Activated T-helper 1 cell treated with anti-CD3 and anti-CD28 coated beads, Interleukin-2, amount 50 U/mL, for 16 hours (primary cell): Measurements from ENCODE around the gene CRTC3.
"Not testable (repeated sequence)": the region's sequence is repeated elsewhere in the genome, so short reads cannot be mapped to it uniquely, and the experiment has no call there.

ENCODE experiments used
- DNase-seq, 2 donors: peaks; one replicate each; pipeline ENCODE4 v3.0.0-alpha.2; 2020; ENCODE audit warnings: low read depth in 1 of 2, low spot score in 1 of 2

CRTC3 gene

DNA sequence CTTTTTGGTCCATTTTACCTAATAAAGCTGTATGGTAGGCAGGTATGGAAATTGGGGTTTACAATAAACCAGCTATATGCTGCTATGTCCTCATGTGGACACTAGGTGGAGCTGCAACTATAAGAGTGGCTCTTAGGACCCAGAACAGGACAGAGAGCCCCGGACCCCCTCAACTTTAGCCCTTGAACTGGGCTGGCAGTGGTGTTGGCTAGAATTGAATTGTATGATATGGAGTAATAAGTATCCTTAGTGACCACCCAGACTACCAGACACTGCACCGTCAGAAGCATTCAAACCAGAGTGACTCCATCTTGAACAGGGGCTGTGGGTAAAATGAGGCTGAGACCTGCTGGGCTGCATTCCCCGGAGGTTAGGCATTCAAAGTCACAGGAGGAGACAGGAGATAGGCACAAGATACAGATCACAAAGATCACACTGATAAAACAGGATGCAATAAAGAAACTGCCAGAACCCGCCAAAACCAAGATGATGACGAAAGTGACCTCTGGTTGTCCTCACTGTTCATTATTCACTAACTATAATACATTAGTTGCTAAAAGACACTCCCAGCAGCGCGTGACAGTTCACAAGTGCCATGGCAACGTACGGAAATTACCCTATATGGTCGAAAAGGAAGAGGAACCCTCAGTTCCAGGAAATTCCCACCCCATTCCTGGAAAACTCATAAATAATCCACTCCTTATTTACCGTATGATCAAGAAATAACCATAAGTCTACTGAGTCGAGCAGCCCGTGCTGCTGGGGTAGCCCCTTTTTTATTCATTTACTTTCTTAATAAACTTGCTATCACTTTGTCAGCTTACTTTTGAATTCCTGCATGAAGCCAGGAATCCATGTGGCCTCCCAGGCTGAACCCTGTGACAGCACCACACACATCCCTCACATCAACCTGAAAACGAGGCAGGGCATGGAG lies 118.7 kb downstream of the CRTC3 start:
- peak in 1 of 2 donors; percentile 18 for DNase-seq

DNA sequence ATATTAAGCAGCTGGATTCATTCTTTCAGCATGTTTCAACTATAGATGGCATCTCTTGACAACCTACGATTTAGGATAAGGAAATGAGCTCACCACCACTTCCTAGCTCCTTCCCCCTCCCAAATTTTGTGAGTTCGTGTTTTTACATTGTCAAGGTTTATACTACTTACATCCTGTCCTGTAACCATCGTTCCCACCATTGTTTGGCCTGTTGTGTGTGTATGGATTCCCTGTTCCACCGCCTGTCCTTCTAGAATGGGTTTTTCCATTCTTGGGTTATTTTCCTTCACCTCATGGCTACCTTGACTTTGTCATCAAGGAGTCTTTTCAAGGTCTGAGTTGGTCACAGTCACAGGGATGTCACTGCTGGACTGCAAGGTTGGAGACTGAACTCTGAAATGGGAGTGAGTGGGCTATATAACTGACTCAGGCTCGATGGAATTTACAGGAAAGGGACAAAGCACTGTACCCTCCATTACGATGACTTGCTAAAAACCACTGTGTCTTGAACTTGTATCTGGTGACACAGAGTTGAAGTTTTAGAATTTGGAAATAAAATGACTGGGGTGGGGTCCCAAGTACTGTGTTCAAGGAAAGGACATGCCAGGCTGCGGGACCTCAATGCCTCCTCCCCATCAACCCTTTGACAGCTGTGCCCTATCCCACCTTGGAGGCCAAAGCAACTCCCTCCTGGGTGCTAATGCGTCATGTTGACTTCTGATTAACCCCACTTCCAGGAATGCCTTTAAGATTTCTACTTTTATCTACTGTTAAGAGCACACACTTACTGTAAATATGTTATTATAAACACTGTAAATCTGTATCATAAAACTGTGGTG lies 120.6 kb downstream of the CRTC3 start:
- DNase-seq = no peak

DNA sequence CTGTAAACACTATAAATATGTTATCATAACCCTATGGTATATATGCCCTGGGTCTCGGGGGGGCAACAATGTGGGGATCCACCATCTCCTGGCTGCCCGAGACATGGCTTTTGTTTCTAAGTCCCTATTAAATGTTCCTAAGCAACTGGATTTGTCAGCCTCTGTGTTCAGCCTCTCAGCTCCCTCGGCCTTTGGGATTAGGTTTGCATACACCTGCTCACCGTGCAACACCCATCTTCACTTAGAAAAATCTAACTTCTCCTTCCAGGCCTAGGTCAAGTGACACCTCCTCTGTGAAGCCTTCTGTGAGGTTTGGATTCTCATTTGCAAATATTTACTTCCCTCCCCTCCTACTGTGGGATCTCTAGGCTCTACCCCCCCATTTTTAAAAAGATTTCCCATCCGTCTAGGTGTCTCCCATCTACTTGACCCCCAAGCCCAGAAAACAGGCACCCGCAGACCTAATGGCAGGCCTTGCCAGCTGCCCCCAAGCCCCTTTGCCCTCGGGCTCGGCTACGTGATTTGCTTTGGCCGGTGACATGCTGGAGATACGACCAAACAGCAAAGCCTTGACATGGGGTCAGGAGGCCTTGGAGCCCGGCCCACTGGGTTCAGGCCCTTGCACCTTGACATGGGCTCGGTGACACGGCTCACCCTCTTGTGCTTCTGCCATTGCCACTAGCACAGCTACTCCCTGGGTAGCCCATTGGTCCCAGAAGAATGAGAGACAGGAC lies 121.4 kb downstream of the CRTC3 start:
- DNase-seq = no peak

DNA sequence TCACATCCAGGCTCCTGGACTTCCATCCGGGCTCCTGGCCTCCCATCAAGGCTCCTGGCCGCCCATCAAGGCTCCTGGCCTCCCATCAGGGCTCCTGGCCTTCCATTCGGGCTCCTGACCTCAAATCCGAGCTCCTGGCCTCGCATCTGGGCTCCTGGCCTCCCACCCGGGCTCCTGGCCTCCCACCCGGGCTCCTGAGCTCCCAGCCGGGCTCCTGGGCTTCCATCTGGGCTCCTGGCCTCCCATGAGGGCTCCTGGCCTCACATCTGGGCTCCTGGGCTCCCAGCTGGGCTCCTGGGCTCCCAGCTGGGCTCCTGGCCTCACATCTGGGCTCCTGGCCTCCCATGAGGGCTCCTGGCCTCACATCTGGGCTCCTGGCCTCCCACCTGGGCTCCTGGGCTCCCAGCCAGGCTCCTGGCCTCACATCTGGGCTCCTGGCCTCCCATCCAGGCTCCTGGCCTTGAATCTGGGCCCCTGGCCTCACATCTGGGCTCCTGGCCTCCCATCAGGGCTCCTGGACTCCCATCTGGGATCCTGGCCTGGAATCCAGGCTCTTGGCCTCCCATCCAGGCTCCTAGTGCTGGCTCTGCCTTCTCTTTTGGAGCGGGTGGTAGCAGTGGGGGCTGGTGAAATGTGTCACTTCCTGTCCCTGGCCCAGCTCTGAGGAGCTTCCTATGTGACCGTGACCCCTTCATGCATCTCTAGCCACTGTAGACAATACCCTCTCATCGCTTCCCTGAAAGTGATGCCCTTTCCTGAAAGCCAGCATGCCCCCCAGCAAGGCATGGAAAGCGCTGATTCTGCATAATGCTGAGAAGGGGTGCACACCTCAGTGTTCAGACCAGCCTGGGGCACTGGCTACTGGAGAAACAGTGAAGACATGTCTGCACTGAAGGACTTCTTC lies 124.8 kb downstream of the CRTC3 start:
- DNase-seq = no peak

DNA sequence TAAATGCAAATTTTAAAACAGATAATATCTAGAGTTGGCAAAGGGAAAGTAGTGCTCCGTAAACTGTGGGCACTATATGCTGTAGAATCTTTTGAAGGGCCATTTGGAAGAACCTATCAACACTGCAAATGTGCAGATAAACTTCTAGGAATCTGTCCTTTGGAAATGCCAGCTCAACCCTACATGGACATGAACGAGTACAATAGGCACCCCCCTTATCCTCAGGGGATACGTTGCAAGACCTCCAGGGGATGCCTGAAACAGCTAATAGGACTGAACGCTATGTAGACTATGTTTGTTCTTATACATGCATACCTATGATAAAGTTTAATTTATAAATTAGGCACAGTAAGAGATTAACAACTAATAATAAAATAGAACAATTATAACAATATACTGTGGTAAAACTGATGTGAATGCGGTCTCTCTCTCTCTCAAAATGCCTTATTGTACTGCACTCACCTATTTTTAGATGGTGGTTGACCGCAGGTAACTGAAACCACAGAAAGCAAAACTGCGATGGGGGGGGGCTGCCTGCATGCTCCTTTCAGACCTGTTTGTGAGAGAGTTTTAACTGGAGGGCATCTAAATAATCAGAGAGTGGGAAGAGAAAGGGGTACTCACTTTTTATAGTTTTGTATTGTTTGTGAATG lies 127.9 kb downstream of the CRTC3 start:
- DNase-seq = peak in 1 of 2 donors; percentile 25

DNA sequence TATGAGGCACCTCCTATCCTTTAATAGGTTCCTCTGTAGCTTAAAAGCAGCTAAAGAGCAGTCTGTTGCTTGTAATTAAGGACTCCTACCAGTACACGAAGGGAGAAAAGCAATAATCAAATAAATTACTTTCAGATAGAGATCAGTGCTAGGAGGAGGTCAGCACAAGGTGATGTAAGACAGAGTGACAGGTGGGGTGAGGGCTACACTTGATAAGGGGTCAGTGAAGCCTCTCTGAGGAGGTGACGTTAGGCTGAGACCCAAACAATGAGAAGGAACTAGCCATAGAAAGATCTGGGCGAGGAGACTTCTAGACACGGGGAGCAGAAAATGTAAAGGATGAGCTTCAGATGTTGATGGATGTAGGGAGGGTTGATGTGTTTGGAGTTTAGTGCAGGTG lies 129.8 kb downstream of the CRTC3 start:
- DNase-seq = no peak

DNA sequence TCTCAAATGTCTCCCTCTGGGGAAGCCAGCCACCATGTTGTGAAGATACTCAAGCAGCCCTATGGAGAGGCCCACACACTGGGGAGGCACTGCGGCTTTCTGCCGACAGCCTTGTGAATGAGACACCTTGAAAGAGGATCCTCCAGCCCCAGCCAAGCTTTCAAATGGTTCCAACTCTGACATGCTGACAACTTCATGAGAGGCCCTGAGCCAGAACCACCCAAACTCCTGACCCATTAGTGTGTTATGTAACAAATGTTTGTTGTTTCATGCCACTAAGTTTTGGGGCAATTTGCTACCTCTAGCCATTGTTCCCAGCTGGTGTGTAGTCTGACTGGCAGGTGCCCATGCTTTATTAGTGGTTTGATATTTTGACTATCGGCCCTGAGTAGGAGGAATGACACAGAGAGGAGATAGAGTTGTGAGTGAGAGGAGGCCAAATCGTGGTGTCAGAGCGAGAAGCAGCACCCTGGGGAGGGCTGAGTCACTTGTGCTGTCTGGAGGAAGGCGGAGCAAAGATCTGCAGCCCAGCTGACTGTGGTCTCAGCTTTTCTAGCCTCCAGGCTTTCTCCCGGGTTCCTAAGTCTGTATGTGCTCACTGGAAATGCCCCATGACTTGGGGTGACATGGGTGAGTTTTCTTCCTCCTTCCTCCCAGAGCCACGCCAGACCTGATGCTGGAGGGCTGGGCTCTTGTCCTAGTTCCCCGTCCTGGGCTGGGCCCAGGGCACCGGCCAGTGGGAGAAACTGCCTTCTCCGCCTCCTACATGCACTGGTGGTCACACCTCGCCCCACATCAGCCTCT lies 130.7 kb downstream of the CRTC3 start:
- peak; percentile 20 to 50 for DNase-seq

DNA sequence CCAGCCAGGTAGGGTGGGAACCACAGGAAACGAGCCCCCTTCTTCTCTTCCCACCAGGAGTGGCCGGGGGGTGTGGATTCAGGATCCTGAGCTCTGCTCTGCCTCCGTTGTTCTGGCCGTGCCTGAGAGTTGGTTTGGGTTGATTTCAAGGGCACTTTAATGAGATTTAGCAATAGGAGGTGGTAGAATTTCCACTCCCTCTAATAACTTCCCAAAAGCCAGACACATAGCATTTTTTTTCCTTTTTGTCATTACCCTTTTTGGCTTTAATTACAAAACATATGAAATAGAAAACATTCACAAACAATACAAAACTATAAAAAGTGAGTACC lies 131.2 kb downstream of the CRTC3 start:
- not testable (repeated sequence) for DNase-seq

DNA sequence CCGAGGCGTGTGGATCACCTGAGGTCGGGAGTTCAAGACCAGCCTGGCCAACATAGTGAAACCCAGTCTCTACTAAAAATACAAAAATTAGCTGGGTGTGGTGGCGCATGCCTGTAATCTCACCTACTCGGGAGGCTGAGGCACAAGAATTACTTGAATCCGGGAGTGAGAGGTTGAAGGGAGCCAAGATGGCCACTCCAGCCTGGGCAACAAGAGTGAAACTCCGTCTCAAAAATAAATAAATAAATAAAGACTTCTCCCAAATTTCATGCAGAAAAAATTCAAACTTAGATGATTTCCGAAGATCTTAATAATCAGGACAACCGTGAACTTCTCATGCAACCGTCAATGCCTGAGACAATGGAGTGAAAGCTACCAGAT lies 134.3 kb downstream of the CRTC3 start:
- not testable (repeated sequence) for DNase-seq

DNA sequence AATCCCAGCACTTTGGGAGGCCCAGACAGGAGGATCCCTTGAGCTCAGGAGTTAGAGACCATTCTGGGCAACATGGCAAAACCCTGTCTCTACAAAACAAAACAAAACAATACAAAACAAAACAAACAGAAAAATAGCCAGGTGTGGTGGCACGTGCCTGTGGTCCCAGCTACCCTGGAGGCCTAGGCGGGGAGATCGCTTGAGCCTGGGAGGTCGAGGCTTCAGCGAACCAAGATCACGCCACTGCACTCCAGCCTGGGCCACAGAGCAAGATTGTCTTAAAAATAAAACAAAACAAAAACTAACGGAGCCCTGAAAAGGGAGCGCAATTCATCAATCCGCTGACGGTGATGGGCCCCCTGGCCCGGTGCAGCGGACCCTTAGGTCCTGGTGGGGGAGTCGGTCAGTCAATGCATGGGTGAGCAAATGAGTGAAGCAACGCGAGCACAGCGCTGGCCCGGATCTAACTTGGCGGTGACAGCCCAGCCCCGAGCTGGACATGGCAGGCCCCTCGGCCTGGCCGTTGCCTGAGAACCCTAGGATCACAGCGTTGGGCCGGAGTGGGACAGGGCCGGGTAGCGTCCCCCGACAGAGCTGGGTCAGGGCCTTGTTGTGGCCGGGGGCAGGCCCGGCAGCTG lies 135.0 kb downstream of the CRTC3 start:
- DNase-seq = no peak

DNA sequence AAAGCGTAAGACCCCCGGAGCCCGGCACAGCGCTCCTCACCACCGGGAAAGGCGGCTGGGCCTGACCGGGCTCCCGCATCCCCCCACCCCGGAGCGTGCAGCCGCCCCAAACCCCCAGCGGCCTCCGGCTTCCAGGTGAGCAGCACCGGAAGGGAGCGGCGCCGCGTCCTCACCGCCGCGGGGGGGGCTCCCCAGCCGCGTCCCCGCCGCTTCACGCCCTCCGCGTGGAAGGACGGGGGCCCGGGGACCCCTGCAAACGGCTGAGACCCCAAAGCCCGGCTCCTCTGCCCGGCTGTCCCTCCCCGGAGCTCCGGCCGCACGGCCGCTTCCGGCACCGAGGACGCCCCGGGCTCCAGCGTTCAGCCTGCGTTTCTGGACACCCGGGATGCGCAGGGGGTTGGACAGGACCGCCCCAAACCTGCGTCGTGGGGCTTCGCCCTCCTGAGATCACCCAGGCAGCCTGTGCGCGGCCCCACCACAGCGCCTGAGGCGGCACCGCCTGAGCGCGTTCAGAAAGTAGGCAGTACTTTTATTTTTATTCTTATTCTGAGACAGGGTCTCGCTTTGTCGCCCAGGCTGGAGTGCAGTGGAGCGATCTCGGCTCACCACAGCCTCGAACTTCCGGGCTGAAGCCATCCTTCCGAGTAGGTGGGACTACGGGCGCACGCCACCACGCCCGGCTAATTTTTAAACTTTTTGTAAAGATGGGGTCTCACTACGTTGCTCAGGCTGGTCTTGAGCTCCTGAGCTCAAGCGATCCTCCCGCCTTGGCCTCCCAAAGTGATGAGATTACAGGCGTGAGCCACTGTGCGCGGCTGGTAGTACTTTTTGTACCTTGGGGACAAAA lies 135.8 kb downstream of the CRTC3 start:
- no peak for DNase-seq

DNA sequence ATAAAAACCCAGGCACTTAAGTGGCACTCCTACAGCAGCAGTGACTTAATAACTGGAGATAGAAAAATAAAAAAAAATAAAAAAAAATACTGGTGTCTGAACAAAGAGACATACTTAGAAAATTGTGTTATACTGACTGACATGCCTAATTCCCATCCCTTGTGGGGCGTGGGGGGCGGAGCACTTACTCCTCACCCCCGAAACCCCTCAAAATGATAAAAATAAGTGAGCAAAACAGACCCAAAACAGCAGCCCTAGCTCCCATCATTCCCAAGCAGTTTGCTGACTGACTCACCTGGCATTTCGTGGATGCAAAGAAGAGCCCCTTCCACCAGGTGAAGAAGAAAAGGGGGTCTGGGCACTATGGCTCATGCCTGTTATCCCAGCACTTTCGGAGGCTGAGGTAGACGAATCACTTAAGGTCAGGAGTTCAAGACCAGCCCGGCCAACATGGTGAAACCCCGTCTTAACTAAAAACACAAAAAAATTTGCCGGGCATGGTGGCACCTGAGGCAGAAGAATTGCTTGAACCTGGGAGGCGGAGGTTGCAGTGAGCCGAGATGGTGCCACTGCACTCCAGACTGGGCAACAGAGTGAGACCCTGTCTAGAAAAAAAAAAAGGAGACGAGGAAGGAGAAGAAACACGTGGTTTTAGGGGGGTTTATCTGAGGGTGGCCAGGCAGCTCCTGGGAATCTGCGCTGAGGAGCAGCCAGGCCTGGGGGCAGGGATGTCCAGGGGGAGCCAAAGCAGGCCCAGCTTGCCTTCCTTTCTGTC lies 136.6 kb downstream of the CRTC3 start:
- no peak for DNase-seq

DNA sequence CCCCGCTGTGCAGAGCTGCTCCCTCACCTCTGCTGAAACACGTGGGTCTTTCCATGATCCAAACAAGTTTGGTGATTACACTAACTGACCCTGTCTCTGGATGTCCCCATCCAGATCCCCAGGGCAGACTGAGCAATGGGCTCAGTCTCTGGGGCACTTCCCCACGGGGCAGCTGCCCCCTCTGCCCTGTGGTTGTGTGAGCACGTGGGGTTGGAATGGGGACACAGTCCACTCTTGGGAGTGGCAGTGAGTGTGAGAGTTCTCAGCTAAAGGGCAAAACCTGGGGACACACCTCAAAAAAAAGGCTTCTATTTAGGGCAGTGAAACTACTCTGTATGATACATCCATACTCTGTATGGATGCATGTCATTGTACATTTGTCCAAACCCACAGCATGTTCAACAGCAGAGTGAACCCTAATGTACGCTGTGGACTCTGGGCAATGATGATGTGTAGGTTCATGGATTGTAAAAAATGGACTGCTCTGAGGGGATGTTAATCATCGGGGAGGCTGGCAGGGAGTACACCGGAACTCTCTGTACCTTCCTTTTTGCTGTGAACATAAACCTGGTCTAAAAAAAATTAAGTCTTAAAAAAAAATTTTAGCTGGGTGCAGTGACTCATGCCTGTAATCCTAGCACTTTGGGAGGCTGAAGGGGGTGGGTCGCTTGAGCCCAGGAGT lies 137.5 kb downstream of the CRTC3 start:
- no peak for DNase-seq

DNA sequence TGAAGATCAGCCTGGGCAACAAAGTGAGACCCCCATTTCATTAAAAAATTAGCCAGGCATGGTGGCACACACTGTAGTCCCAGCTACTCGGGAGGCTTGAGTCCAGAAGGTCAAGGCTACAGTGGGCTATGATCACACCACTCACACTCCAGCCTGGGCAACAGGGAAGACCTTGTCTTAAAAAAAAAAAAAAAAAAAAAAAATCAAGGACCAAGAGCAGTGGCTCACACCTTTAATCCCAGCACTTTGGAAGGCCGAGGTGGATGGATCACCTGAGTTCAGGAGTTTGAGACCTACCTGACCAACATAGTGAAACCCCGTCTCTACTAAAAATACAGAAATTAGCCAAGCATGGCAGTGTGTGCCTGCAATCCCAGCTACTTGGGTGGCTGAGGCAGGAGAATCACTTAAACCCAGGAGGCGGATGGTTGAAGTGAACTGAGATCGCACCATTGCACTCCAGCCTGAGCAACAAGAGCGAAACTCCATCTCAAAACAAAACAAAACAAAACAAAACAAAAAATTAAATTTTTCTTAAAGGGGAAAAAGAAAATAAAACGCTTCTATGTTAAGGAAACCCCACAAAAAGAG lies 138.1 kb downstream of the CRTC3 start:
- not testable (repeated sequence) for DNase-seq

DNA sequence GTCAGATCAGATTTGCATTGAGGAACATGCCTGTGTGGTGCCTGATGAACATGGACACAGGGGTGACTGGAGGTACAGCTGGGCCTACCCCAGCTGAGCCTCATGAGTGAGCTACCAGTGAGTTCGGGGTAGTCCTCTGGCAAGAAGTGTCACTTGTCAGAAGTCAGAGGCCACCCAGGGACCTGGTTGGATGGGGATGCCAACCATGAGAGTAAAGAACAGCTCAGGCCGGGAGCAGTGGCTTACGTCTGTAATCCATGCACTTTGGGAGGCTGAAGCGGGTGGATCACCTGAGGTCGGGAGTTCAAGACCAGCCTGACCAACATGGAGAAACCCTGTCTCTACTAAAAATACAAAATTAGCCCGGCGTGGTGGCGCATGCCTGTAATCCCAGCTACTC lies 140.9 kb downstream of the CRTC3 start:
- not testable (repeated sequence) for DNase-seq

DNA sequence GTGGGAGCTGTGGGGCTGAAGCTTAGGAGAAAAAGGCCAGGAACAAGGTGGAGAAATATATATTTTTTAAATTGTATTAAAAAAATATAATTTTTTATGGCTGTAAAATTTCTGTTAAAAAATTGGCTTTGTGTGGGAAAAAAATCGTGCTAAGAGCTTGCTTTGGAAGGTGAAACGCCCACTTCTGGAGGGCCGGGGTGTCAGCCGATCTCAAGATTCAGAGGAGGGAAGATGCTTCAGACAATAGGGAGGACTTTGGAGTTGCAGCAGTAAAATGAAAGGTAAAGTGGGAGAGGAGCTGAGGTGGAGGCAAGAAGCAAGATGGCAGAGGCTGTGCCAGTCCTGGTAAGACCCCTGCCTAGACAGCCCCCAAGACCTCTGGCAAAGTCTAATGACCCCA lies 141.5 kb downstream of the CRTC3 start:
- no peak for DNase-seq
